ENCODE measurements around the gene P2RX3.

- TF ChIP-seq POLR2A (IDR thresholded peaks at IDR 0.05) (no peak), CTCF (IDR thresholded peaks at IDR 0.05) (no peak)
Observed at GRCh38 chr11:57373146-57373545, 35.0 kb downstream of the P2RX3 start.

All from transverse colon (tissue), 3 donors.